Liver (tissue), 9 donors: ENCODE data around the gene ZNF440. TPM values are rescaled to one million over a fixed set of nuclear protein-coding genes. Genes with fewer than 3 reads are reported as not detected.
A peak's percentile ranks its signal among the peaks of the same experiment; 100 is the strongest.
"Not testable (repeated sequence)": the region's sequence is repeated elsewhere in the genome, so short reads cannot be mapped to it uniquely, and the experiment has no call there.

Experiments
- DNase-seq: peaks from one replicate; pipeline ENCODE4 v3.0.0-alpha.2; 2017; ENCODE audit warnings: low spot score
- H3K27ac ChIP-seq, 2 donors: one replicate each; pipeline ENCODE4 v1.7.0; 2013; ENCODE audit warnings: inconsistent platforms in 2 of 2, low read length in 2 of 2, control low read depth in 1 of 2, low read depth in 1 of 2, mild to moderate bottlenecking in 1 of 2
- H3K27me3 ChIP-seq, 4 donors: one replicate each; pipeline versions ENCODE4 v1.6.1 to v1.7.0; 2013; ENCODE audit warnings: low read length in 3 of 4, inconsistent platforms in 1 of 4, mild to moderate bottlenecking in 1 of 4, moderate library complexity in 1 of 4; ENCODE audit not compliant: control insufficient read depth in 4 of 4, insufficient read depth in 4 of 4
- H3K36me3 ChIP-seq, 4 donors: one replicate each; pipeline versions ENCODE4 v1.6.1 to v1.7.0; 2013; ENCODE audit warnings: low read length in 3 of 4, mild to moderate bottlenecking in 3 of 4, low read depth in 1 of 4, moderate library complexity in 1 of 4; ENCODE audit not compliant: control insufficient read depth in 4 of 4, insufficient read depth in 3 of 4
- H3K4me1 ChIP-seq, 4 donors: one replicate each; pipeline versions ENCODE4 v1.6.1 to v1.7.0; 2013; ENCODE audit warnings: low read length in 3 of 4, mild to moderate bottlenecking in 3 of 4, moderate library complexity in 1 of 4; ENCODE audit not compliant: control insufficient read depth in 4 of 4, insufficient read depth in 4 of 4
- H3K4me3 ChIP-seq, 3 donors: one replicate each; pipeline versions ENCODE4 v1.6.1 to v1.7.0; 2013; ENCODE audit warnings: low read length in 3 of 3, control low read depth in 1 of 3, low read depth in 1 of 3, mild to moderate bottlenecking in 1 of 3
- H3K9ac ChIP-seq, 2 donors: one replicate each; pipeline ENCODE4 v1.7.0; 2013; ENCODE audit warnings: low read length in 2 of 2, mild to moderate bottlenecking in 2 of 2, moderate library complexity in 2 of 2, control low read depth in 1 of 2, low read depth in 1 of 2
- H3K9me3 ChIP-seq, 4 donors: one replicate each; pipeline versions ENCODE4 v1.6.1 to v1.7.0; 2013; ENCODE audit warnings: low read length in 3 of 4; ENCODE audit not compliant: control insufficient read depth in 4 of 4
- CTCF ChIP-seq: fragments of 150-350 bp; IDR thresholded peaks from 2 replicates; pipeline ENCODE4 v1.5.1; 2017; ENCODE audit warnings: improper control_type of control experiment, low read depth, low read length; ENCODE audit not compliant: missing input control
- EGR1 ChIP-seq, 2 donors: IDR thresholded peaks; 2 replicates each; pipeline ENCODE4 v1.6.1; 2016 to 2018; ENCODE audit warnings: antibody characterized with exemption in 2 of 2, low read depth in 2 of 2
- FOXA1 ChIP-seq: IDR thresholded peaks from 2 replicates; pipeline ENCODE4 v1.6.1; 2016; ENCODE audit warnings: antibody characterized with exemption
- FOXA2 ChIP-seq: IDR thresholded peaks from 2 replicates; pipeline ENCODE4 v1.6.1; 2016; ENCODE audit warnings: antibody characterized with exemption
- GABPA ChIP-seq, 2 donors: IDR thresholded peaks in 1 of 2; conservative IDR thresholded peaks in 1 of 2; 2 replicates each; pipeline ENCODE4 v1.6.1; 2016; ENCODE audit warnings: antibody characterized with exemption in 2 of 2, mild to moderate bottlenecking in 1 of 2, moderate library complexity in 1 of 2
- HNF4G ChIP-seq: IDR thresholded peaks from 2 replicates; pipeline ENCODE4 v1.6.1; 2016; ENCODE audit warnings: antibody characterized with exemption
- JUND ChIP-seq, 2 donors: IDR thresholded peaks; 2 replicates each; pipeline ENCODE4 v1.6.1; 2016; ENCODE audit warnings: antibody characterized with exemption in 2 of 2
- NR2F2 ChIP-seq: IDR thresholded peaks from 2 replicates; pipeline ENCODE4 v1.6.1; 2016; ENCODE audit warnings: antibody characterized with exemption
- RAD21 ChIP-seq, 2 donors: IDR thresholded peaks; 2 replicates each; pipeline ENCODE4 v1.6.1; 2016; ENCODE audit warnings: antibody characterized with exemption in 2 of 2, mild to moderate bottlenecking in 2 of 2
- REST ChIP-seq: IDR thresholded peaks from 2 replicates; pipeline ENCODE4 v1.6.1; 2016; ENCODE audit warnings: antibody characterized with exemption, mild to moderate bottlenecking
- SP1 ChIP-seq: IDR thresholded peaks from 2 replicates; pipeline ENCODE4 v1.6.1; 2018; ENCODE audit warnings: antibody characterized with exemption, mild to moderate bottlenecking
- YY1 ChIP-seq: IDR thresholded peaks from 2 replicates; pipeline ENCODE4 v1.6.1; 2016; ENCODE audit warnings: antibody characterized with exemption, mild to moderate bottlenecking
- WGBS: extraction: QIAGEN DNeasy Blood & Tissue Kit; methylation state at CpG from one replicate; pipeline ENCODE4 v1.1.7; 2013; 5-methylcytosine and 5-hydroxymethylcytosine counted together
- polyA plus RNA-seq, 2 donors: library from polyadenylated mRNA; stranded (reverse) in 1 of 2; unstranded in 1 of 2; fragments of 200-250 nt in 1 of 2; fragments of >200 nt in 1 of 2; fragmentation: Nextera tagmentation in 1 of 2; extraction: Ambion mirVana in 1 of 2; gene quantifications; one replicate each; pipeline versions ENCODE4 v1.2.1 to v1.2.3, GENCODE V29; 2013 to 2015
- total RNA-seq, 2 donors: library from RNA; depleted of rRNA; stranded (reverse); fragments of >200 nt; gene quantifications; one replicate each; pipeline ENCODE4 v1.2.3, GENCODE V29; 2014
- TF ChIP-seq, protein P1 (sequence below): IDR thresholded peaks from 2 replicates; pipeline ENCODE4 v1.6.1; 2016; ENCODE audit warnings: antibody characterized with exemption
- TF ChIP-seq, protein P2 (sequence below): IDR thresholded peaks from 2 replicates; pipeline ENCODE4 v1.6.1; 2016; ENCODE audit warnings: antibody characterized with exemption
- donor health status: healthy.
- donor health status: healthy.
- donor health status: healthy.
- donor health status: healthy.
- donor health status: healthy.

Gene ZNF440
- total and polyA plus RNA-seq, 4 donors, result 1.3 to 8.5 (median 4.3) TPM

DNA sequence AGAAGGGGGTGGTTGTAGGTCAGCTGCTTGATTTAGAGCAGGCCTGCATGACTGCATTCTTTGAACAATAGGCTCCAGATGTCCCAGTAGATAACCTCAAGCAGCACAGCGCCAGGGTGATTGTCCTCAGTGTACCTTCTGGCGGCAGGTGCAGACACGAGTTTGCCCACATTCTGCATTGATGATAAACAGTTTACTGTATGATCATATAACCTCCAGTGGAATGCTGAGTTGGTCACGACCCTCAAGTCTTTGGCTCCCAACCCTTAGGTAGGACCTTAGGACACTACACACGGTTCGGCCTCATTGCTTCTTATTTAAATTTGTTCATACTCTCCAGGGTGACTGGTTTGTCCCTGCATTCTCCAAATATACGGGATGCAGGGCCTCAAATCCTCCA is 46.6 kb downstream of the ZNF440 start (continued):
- TF ChIP-seq, protein P1, sequence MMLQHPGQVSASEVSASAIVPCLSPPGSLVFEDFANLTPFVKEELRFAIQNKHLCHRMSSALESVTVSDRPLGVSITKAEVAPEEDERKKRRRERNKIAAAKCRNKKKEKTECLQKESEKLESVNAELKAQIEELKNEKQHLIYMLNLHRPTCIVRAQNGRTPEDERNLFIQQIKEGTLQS, result no peak
- TF ChIP-seq REST (no peak), FOXA1 (no peak)

DNA sequence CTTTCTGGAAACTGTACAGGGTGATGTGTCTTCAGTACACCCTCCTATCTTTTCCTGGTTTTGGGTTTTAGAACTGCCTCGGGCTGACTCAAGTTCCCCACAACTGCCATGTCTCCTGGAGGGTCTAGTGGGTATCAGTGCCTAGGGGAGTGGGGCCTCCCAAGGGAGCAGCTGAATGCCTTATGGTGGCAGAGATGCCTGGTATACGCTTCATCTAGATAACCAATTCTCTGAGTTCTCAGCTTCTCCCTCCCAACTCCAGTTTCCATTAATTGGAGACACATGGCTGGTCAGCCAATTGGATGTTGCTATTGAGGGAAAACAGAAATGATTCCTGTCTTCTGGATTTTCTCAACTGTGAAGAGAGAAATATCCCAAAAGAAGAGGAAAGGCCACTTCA is 47.2 kb downstream of the ZNF440 start:
- peaks cover 0 to 13% (median 7%) of the 10 kb centered on the region in 4 donors for H3K9me3 ChIP-seq
- H3K36me3 ChIP-seq, result peaks cover 0 to 2% (median 0%) of the 10 kb centered on the region in 4 donors
- H3K4me3 ChIP-seq, result no peak overlapping the region
- TF ChIP-seq JUND (IDR thresholded peaks at IDR 0.05) (no peak), YY1 (no peak), CTCF (no peak)
- no peak overlapping the region for H3K27ac ChIP-seq
- DNase-seq, result no peak
- no peak overlapping the region for H3K9ac ChIP-seq
- 90% methylated on average over 2 of the region's 2 CpGs for WGBS
- H3K4me1 ChIP-seq, result no peaks in the 10 kb centered on the region
- H3K27me3 ChIP-seq, result no peaks in the 10 kb centered on the region

DNA sequence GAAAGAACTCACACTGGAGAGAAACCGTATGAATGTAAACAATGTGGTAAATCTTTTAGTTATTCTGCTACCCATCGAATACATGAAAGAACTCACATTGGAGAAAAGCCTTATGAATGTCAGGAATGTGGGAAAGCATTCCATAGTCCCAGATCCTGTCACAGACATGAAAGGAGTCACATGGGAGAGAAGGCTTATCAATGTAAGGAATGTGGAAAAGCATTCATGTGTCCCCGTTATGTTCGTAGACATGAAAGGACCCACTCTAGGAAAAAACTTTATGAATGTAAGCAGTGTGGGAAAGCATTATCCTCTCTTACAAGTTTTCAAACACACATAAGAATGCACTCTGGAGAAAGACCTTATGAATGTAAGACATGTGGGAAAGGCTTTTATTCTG is 53.7 kb downstream of the ZNF440 start:
- not testable (repeated sequence) for H3K27me3 ChIP-seq, DNase-seq, H3K4me1 ChIP-seq, H3K27ac ChIP-seq, H3K9ac ChIP-seq
- H3K9me3 ChIP-seq, result peaks cover 16 to 44% (median 29%) of the 10 kb centered on the region in 4 donors
- H3K4me3 ChIP-seq, result peak overlapping the region in 1 of 3 donors; percentile 59
- WGBS, result 93% methylated on average over 4 of the region's 4 CpGs
- H3K36me3 ChIP-seq, result peaks cover 0 to 12% (median 7%) of the 10 kb centered on the region in 4 donors

- Histone ChIP-seq H3K36me3 (peaks cover 0 to 12% (median 7%) of the 10 kb centered on the region in 4 donors), H3K9ac (no peak overlapping the region), H3K27me3 (no peaks in the 10 kb centered on the region), H3K27ac (no peak overlapping the region), H3K4me3 (peak overlapping the region in 1 of 3 donors; percentile 59), H3K9me3 (peaks cover 16 to 44% (median 29%) of the 10 kb centered on the region in 4 donors), H3K4me1 (no peaks in the 10 kb centered on the region)
- 96% methylated on average over 8 of the region's 8 CpGs for WGBS
- DNase-seq, result no peak
- TF ChIP-seq EGR1 (IDR thresholded peaks at IDR 0.05; ENCODE audit: low read depth in 2 of 2) (no peak), FOXA2 (no peak), GABPA (IDR thresholded peaks at IDR 0.05 in 1 of 2, conservative IDR thresholded peaks at IDR 0.05 in 1 of 2) (no peak), HNF4G (no peak), SP1 (no peak), NR2F2 (no peak), REST (no peak), FOXA1 (no peak), JUND (IDR thresholded peaks at IDR 0.05) (no peak), RAD21 (IDR thresholded peaks at IDR 0.05) (no peak)
- TF ChIP-seq, protein P1, result no peak
- TF ChIP-seq, protein P2, sequence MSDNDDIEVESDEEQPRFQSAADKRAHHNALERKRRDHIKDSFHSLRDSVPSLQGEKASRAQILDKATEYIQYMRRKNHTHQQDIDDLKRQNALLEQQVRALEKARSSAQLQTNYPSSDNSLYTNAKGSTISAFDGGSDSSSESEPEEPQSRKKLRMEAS, result no peak
These were observed 54.1 kb downstream of the ZNF440 start for GRCh38 chr19:11868188-11868587.
